NB4 (cell line): ENCODE measurements around the gene SLC7A4.
"Not testable (repeated sequence)": the region's sequence is repeated elsewhere in the genome, so short reads cannot be mapped to it uniquely, and the experiment has no call there.

Experiments
- MYC ChIP-seq: IDR thresholded peaks from 2 replicates; pipeline ENCODE4 v1.6.1; 2011; ENCODE audit warnings: low read depth, low read length
- POLR2A ChIP-seq: IDR thresholded peaks from 2 replicates; pipeline ENCODE4 v1.6.1; 2011; ENCODE audit warnings: mild to moderate bottlenecking; ENCODE audit not compliant: insufficient read length; ENCODE audit errors: extremely low read depth
- TF ChIP-seq, protein P1 (sequence below): IDR thresholded peaks from one replicate; pipeline ENCODE4 v1.5.1; 2012; ENCODE audit warnings: low read depth, low read length
- TF ChIP-seq, protein P2 (sequence below): IDR thresholded peaks from 2 replicates; pipeline ENCODE4 v1.6.1; 2011; ENCODE audit warnings: low read depth, low read length

DNA sequence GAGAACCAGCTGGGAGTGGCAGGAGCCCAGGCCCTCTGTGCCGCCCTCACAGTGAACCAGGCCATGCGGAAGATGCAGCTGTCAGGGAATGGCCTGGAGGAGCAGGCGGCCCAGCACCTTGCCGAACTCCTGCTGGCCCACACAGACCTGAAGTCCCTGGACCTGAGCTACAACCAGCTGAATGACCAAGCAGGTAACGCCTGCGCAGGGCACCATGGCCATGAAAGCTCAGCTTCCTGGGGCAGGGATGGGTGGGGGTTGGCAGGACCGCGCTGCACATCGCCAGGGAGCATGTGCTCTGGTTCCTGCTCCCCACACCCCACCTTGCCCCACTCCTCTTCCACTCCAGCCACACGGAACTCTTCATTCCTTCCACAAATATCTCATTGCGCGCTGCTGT is 16.6 kb upstream of the SLC7A4 start:
- TF ChIP-seq, protein P1, sequence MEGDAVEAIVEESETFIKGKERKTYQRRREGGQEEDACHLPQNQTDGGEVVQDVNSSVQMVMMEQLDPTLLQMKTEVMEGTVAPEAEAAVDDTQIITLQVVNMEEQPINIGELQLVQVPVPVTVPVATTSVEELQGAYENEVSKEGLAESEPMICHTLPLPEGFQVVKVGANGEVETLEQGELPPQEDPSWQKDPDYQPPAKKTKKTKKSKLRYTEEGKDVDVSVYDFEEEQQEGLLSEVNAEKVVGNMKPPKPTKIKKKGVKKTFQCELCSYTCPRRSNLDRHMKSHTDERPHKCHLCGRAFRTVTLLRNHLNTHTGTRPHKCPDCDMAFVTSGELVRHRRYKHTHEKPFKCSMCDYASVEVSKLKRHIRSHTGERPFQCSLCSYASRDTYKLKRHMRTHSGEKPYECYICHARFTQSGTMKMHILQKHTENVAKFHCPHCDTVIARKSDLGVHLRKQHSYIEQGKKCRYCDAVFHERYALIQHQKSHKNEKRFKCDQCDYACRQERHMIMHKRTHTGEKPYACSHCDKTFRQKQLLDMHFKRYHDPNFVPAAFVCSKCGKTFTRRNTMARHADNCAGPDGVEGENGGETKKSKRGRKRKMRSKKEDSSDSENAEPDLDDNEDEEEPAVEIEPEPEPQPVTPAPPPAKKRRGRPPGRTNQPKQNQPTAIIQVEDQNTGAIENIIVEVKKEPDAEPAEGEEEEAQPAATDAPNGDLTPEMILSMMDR: not testable (repeated sequence)
- TF ChIP-seq MYC, POLR2A: not testable (repeated sequence)
- TF ChIP-seq, protein P2, sequence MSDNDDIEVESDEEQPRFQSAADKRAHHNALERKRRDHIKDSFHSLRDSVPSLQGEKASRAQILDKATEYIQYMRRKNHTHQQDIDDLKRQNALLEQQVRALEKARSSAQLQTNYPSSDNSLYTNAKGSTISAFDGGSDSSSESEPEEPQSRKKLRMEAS: not testable (repeated sequence)
